ENCODE measurements around the gene KCNQ4.

KCNQ4 gene

DNA sequence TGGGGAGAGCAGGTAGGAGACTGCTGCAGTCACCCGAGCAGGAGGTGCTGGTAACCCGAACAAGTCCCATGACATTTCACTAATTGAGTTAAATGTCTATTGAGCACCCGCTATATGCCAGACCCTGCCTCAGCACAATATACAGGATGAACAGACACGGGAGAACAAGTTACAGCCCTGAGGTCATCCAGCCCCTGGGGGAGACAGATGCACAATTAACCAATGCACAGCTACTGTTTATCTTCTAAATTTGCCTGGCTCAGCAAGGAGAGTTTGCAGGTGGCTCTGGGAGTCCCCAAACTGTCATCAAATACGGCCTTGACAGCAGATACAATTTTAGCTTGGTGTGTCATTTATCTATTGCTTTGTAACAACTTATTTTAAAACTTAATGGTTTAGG, 60.5 kb downstream of the KCNQ4 start:
- peak; percentile 80 for DNase-seq

DNA sequence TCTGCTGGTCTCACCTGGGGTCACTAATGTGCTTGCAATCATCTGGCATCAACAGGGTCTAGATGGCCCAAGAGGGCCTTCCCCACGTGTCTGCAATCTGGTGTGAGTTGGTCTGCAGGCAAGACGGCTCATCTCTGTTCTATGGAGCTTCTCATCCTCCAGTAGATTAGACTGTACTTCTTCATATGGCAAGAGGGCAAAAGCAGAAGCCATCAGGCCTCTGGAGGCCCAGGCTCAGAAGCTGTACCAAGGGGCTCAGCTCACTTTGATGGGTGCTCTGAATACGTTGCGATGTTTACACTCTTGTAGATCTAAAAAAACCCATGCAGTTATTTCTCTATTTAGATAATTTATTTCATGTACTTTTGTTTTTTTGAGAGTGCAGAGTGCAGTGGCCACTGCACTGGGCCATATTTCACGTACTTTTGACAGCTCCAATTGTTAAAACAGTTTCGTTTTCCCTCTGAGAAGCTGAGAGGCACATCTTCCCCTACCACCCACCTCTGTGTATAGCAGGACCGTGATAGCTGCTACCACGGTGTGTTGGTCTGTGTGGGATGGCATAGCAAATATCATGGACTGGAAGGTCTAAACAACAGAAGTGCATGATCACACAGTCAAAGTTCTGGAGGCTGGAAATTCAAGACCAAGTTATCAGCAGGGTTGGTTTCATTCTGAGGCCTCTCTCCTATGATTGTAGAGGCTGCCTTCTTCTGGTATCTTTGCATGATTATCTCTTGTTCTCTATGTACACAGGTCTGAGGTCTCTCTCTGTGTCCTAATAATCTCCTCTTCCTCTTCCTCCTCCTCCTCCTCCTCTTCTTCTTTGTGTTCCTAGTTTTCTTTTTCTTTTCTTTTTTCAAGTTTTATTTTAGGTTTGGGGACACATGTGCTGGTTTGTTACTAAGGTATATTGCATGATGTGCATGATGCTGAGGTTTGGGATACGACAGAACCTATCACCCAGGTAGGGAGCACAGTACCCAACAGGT, 61.6 kb downstream of the KCNQ4 start:
- DNase-seq: no peak

DNA sequence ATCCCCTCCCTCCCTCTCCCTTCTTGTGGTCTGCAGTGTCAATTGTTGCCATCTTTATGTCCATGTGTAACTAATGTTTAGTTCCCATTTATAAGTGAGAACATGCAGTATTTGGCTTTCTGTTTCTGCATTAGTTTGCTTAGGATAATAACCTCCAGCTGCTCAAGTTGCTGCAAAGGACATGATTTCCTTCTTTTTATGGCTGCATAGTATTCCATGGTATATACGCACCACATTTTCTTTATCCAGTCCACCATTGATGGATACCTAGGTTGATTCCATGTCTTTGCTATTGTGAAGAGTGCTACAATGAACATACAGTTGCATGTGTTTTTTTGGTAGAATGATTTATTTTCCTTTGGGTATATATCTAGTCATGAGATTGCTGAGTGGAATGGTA, 62.3 kb downstream of the KCNQ4 start:
- DNase-seq: no peak

DNA sequence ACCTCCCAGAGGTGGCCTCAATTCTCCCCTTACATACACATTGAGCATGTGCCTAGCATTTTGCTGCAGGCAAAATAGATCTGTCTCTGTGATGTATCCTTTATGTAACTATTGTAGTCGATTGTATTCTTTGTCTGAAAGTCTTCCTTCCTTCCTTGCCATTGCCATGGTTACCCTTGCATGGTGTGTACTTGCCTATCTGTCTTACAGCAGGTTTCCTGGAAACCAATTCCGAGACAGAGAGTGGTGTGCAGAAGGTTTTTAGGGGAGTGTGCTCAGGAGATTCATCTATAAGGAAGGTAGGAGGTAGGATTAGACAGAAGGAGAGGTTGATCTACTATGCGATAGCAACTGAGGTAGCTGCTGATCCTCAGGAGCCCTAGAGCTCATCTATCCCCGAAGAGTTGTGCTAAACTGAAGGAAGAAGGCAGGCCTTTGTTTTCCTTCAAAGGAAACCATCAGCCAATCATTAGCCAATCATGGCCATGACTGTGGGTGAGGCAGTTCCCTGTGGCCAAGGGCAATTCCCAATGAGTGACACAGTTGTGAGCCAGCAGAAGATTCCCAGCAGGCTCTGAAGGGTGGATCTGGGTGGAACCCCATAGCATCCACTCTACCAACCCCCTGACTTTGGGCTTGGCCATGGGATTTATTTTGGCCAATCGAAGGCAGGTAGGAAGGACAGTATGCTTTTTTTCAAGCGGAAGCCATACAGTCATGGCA, 63.6 kb downstream of the KCNQ4 start:
- no peak for DNase-seq

DNA sequence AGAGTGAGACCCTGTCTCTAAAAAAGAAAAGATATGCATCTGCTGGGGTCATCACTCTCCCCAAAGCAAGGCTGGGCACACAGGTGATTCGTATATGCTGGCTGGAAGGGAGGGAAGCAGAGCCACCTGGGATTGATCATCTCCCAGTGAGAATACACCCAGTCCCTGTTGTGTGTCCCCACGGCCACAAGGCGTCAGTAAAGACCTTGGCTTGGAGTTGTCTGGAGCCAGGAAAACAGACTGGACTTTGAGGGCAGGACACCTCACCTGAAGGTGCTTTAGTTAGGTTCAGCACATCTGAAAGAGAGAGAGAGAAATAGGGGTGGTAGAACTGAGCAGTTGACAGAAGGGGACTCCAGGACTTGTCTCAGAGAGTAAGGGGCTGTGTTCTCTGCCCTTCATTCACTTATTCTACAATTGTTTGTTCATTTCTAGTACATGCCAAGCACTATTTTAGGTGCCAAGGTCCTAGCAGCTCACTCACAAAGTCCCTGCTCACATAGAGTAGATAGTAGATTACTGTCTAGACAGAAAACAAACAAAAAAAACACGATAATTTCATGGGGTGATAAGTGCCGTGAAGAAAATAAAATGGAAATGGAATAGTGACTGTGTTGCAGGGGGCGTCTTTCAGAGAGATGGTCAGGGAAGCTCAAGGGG, 65.1 kb downstream of the KCNQ4 start:
- DNase-seq: peak; percentile 67

DNA sequence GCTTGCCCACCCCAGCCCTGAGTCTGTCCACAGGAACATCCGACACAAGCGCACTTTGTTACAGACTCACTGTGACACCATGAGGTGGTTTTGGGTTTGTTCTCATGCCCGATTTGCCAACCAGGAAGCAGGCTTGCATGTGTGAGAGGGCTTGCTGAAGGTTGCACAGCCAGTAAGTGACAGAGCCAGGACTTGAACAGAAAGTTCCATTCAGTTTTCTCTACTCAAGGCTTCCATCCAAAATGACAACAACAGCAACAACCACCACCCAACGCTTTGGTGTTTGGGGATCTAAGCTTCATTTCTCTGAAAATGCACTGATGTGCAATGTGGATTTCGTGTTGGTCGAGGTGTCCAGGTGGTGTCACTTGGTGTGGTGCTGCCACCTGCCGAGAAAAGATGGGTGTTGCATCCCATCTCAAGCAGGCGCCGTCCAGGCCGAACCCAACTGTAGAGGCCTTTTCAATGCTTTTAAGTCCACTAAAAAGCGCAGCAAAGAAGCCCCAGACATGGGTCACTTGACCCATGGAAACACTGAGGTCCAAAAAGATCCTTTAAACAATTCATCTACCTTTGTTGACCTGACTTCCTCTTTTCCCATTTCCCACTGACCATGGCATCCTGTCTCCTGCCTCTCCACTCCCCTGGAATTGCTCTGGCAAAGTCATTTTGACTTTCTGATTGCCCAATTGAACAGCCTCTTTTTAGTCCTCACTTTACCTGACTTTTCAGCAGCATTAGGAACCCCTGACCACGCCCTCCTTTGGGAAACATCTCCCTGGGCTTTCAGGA, 66.4 kb downstream of the KCNQ4 start:
- peak; percentile 83 for DNase-seq

DNA sequence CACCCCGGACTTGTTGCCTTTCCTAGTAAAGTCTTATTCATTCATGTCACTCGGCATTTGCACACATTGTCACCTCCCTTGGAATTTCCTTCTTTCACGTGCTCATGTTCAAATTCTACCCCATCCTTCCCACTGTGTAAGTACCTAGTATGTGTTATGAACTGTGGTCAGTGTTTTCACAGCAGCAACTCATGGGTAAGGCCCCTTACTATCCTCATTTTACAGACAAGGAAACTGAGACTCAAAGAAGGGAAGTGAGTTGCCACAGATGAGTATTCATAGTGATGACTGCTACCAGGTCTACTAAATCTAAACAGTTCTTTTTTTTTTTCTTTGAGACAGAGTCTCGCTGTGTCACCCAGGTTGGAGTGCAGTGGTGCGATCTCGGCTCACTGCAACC, 68.1 kb downstream of the KCNQ4 start:
- DNase-seq: no peak

DNA sequence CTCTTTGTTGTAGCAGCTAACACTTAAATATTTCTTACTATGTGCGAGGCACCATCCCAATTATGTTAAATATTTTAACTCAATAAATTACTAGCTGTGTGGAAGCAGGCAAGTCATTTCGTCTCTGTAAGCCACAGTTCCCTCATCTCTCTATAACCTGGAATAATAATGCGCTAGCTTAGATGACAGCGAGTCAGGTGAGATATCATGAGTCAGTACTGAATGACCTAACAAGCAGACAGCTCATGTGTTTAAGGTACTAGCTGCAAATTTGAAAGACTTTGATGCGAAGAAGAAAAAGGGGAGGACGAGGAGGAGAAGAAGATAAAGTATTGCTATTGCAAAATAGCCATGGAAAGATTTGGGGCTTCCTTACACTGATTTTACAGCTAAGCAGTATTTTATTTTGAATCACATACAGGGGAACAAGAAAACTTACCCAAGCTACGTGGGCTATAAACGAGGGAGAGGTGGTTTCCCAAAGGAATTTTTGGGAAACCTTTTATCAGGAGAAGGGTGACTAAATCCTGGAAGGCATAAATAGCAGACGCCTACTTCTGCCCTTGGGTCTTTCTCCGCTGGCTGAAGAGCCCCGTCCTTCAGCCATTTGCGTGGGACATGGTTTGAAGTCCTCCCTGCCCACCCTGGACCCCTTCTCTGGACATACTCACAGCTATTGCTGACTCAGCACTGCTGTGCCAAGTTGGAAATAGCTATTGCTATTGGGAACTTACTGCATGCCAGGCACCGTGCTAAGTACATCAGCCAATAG, 69.7 kb downstream of the KCNQ4 start:
- no peak for DNase-seq

DNA sequence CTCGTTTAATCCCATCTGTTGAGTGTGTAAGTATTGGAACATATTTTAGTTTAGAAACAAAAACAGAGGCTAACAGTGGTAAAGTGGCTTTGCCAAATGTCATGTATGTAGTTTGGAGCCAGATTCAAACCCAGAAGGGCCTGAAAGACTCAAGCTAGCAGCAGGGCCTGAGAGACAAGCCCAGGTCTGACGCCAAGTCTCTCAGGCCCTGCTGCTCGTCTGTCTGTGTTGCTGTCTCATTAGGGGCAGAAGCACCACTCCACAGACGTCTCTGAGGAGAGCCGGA, 70.2 kb downstream of the KCNQ4 start:
- DNase-seq: no peak

DNA sequence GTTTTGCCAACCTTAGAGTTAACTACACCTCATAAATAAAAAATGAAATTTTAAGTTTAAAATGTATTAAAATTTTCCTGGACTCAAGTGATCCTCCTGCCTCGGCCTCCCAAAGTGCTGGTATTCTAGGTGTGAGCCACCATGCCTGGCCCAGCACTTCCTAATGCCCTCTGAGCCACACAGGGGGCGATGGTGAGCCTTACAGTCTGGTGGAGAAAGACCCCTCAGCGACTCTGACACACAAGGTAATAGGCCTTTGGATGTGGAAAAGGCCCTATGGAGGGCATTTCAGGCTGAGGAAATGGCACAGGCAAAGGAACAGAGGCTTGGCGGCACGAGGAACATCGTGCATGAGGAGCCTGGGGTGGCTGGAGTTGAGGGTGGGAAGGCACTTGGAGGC, 71.9 kb downstream of the KCNQ4 start:
- DNase-seq: no peak

DNA sequence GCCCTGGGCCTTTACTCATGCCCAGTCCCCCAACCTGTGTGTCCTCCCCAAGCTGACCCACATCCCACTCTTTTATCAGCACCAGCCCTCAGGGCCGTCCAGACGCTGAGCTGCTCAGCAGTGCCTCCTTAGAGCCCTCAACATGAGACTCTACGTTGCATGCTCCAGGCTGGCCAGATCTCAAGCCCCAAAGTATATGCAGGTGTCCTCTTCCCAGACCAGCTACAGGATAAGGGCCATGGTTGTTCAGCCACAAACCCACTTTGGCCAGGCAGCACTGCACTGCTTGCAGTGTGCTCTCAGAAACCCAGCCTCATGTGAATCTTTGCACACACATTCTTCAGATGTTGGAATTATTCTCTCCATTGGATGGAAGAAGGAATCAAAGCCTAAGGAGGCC, 72.5 kb downstream of the KCNQ4 start:
- no peak for DNase-seq

DNA sequence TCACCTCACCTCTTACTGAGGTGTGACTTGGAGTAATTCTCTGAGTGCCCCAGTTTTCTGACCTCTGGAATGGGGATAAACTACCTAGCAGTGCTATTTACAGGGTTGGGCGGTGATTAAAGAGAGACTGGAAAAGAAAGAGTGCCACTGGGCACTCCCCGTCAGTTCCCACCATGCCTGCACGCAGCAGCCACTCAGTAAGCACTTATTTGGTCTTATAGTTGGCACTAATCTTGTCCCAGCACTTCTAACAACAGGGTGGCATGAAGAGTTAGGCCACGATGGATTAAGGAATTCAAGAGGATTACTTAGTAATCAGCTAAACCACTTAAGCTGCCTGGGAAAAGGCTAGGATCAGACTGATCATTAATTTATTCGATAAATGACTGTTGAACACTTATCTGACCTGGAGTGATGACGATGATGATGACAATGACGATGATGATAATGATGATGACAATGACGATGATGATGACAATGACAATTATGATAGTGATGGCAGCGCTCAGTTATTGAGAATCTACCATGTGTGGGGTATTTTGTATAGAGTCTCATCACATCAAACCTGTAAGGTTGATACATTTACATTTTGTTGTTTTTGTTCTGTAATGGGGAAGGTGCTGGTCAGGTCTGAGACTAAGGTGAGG, 73.2 kb downstream of the KCNQ4 start:
- no peak for DNase-seq

DNA sequence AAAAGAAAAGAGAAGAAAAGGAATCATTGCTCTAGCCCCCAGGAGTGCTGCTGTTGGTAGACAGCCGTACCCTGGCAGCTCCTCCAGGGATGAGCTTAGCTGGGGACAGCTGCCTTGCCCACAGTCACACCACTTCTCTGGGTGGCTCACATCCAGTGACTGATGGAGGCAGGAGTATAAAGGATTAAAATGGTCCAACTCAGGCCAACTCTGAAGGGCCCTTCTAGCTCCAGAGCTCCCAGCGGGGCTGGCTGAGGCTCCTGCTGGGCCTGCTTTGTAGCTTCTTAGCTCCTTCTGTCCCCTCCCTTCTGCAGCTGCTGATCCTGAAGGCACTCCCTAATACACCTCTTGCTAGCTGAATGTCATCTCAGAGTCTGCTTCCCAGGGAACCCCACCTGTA, 74.2 kb downstream of the KCNQ4 start:
- no peak for DNase-seq

DNA sequence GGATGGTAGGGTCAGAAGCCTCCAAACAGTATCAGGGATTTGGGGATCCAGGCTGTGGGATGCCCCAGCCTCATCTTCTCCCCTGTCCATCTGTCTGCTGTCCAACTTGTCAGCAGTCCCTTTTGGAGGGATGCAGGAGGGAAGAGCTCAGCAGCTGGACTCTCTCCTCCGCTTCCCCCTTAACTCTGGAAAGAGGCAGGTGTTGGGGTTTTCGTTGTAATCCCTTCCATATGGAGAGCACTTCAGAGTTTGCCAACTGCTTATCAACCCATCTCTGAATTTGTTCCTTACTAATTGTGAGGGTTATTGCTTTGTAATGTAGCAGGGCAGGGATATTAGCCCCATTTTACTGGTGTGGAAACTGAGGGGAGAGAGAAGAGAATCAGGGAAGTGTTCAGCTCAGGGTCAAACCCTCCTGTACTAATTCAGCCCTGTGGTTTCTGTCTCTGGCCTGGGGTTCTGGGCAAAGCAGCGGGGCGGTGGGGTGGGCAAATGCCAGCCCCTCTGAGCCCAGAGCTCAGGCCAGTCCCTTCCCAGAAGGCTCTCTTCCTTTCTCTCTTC, 75.3 kb downstream of the KCNQ4 start:
- DNase-seq: no peak

DNA sequence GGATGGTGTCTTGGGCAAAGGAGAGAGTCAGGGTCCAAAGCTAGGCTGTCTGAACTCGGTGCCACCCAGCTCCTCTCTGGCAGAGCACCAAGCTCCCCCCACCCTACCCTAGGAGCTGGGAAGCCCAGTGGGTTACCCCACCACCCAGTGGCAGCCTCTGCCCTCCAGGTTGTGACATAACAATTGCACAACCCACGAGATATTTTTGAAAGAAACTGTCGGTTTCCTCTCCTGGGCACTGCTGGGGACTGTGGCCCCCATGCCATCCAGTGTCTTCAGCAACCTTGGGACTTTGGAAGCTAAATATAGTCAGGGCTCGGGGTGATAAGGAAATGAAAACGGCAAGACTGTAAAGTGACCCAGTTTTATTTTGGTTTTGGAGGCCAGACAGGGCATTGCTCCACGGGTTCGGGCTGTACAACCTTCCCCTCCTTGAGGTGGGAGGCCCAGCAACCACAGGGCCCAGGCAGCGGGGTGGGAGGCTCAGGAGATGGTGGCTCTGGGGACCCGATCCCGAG, 77.2 kb downstream of the KCNQ4 start:
- DNase-seq: no peak

DNA sequence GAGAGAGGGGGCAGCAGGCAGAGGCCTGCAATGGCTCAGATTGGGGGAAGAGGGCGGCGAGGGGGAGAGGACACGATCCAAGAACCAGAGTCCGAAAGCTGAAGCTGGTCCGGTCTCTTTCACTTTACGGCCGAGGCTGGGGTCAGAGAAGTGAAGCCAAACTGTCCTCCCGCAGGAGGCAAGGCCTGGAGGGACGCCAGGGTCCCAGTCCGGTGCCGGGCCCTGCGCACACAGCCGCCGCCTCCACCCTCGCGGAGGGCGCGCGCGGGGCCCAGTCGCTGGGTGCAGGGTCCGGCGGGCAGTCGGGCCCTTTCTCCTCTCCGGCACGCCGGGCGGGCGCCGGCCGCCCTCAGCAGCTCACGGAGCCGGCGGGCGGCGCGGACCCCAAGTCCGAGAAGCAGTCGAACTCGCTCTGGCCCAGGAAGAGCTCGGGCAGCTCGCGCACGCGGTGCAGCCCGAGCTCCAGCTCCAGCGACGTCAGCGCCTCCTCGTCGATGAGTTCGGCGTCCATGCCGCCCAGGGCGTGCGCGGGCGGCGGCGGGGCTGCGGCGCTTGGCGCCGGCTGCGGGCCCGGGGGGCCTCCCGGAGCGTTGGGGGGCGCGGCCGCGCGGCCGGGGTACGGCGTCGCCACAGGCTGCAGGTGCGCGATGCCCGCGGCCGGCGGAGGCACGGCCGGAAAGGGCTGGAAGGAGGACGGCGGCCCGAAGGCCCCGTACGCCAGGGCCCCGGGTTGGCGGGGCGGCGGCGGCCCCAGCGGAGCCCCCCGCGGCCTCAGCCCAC, 77.8 kb downstream of the KCNQ4 start:
- DNase-seq: no peak

DNA sequence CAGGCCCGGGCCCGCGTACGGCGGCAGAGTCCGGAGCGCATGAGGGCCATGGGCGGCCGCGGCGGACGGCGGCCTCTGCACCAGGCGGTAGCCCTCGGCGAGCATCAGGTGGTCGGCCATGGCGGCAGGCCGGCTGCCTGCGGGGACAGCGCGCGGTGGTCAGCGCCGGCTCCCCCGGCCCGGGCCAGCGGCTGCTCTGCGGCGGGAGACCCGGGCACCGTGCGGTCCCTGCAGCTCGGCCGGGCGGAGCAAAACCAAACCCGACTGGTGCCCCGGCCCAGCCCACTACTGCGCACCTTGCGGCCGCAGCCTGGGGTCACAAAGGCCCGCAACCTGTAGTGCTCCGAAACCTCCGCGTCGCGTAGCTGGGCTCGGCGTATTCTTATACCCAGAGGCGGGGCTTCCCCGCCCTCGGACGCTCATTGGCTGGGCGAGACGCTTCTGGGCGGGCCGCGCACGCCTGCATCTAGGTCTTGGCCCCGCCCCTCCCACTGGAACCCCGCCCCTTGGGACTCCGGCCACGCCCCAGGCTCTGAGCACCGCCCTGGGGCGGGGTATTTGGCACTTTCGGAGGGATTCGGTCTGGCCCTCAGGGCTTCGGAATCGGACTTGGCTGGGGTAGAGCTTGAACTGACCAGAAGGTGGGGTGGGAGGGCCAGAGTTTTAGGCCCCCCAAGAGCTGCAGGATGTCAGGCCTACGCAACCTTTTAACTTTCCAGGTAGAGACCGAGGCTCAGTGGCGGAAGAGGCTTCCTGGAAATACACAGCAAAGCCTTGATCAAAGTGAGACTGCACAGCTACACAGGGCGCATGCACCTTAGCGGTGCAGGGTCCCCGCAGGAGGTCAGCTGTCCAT, 78.6 kb downstream of the KCNQ4 start, which contains the start of gene CITED4:
CITED4 (minus strand) TSS at position 356 of the 856 bp plus-strand sequence; CDS start at position 120, 236 bp downstream.
- peak; percentile 93 for DNase-seq

DNA sequence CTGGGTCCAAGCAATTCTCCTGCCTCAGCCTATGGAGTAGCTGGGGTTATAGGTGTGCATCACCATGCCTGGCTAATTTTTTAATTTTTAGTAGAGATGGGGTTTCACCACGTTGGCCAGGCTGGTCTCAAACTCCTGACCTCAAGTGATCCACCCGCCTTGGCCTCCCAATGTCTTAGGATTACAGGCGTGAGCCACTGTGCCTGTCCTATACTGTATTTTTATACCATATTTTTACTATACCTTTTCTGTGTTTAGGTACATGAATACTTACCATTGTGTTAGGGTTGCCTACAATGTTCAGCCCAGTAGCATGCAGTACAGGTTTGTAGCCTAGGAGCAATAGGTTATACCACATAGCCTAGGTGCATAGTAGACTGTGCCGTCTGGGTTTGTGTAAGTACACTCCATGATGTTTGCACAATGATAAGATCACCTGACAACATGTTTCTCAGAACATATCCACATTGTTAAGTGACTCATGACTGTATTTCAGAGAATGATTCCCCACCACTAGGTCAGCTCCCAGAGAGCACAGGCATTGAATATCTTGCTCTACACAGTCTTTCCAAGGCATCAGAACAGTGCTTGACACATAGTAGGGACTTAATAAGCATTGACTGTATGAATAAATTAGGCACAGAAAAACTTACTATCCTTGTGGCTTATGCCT, 84.6 kb downstream of the KCNQ4 start:
- no peak for DNase-seq

All from RPMI8226 (cell line).